Astrocyte (in vitro differentiated cells and primary cell): ENCODE measurements around the gene CACNB1.

ENCODE experiments used
- EZH2 ChIP-seq: IDR thresholded peaks from 2 replicates; pipeline ENCODE4 v1.6.1; 2012; ENCODE audit warnings: mild to moderate bottlenecking, low read length, inconsistent platforms; ENCODE audit not compliant: insufficient read depth
- TF ChIP-seq, protein P1 (sequence below): IDR thresholded peaks from 2 replicates; pipeline ENCODE4 v1.5.1; 2011; ENCODE audit warnings: low read depth, mild to moderate bottlenecking, inconsistent platforms, low read length, moderate library complexity; ENCODE audit not compliant: insufficient read depth

DNA sequence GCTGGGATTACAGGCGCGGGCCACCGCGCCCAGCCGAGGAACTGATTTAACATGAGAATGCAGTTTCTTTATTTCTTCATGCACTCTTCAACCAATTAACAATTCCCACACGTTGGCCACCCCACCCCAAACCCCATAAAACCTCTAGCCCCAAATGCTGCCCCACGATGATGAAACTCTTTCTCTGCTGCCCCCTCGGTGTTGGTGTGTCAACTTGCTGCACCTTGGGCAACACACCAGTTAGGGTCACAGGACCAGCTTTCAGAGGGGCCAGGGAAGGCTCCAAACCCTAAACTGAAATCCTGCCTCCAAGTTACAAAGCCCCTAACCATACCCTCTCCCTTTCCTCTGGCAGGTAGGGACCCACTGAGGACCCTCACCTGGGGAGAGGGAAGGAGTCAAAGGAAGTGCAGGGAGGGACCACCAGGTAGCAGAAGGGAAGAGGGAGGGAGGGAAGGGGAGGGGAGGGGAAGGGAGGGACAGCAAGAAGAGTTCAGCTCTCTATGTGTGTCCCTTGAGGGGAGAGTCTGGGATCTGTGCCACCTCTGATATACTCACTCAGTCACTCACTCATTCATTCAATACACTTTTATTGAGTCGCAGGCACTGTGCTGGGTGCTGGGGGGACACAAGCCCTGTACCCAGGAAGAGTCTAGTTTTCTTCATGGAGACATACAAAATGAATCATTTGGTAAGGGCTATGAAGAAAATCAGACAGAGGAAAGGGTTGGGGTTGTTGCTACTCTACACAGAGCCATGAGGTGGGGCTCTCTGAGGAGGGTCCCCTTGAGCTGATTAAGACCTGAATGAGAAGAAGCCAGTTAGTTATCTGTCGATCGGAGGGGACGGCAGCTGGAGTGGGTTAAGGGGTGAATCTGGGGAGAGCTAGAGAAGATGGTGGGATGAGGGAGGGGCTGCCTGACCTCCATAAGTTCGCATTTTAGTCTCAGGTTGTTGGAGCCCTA lies 50.0 kb downstream of the CACNB1 start:
- no peak for TF ChIP-seq EZH2
- TF ChIP-seq, protein P1, sequence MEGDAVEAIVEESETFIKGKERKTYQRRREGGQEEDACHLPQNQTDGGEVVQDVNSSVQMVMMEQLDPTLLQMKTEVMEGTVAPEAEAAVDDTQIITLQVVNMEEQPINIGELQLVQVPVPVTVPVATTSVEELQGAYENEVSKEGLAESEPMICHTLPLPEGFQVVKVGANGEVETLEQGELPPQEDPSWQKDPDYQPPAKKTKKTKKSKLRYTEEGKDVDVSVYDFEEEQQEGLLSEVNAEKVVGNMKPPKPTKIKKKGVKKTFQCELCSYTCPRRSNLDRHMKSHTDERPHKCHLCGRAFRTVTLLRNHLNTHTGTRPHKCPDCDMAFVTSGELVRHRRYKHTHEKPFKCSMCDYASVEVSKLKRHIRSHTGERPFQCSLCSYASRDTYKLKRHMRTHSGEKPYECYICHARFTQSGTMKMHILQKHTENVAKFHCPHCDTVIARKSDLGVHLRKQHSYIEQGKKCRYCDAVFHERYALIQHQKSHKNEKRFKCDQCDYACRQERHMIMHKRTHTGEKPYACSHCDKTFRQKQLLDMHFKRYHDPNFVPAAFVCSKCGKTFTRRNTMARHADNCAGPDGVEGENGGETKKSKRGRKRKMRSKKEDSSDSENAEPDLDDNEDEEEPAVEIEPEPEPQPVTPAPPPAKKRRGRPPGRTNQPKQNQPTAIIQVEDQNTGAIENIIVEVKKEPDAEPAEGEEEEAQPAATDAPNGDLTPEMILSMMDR, result no peak
